CD4-positive, alpha-beta T cell (primary cell): ENCODE measurements around the gene TNIK. TPM values are rescaled to one million over a fixed set of nuclear protein-coding genes. Genes with fewer than 3 reads are reported as not detected.

Experiments
- ATAC-seq: fragments of 200-7000 bp; cut with Tn5 transposase; one replicate; pipeline ENCODE4 v1.10.0; 2022; ENCODE audit warnings: mild to moderate bottlenecking; ENCODE audit not compliant: poor library complexity
- CTCF ChIA-PET: fragments of 350-600 bp; sonication (Branson Sonifier 250); formaldehyde crosslinking; loops from one replicate; lab custom pipeline; 2021; ENCODE audit warnings: antibody characterized with exemption, inconsistent platforms; lab: Charles Lee
- POLR2A ChIA-PET: fragments of 350-600 bp; sonication (Branson Sonifier 250); formaldehyde crosslinking; loops from one replicate; lab custom pipeline; 2021; ENCODE audit warnings: antibody characterized with exemption, inconsistent platforms; lab: Charles Lee
- DNase-seq, 14 experiments: peaks; one replicate each; pipeline ENCODE4 v3.0.0-alpha.2; 2013 to 2020; ENCODE audit warnings: mixed read lengths in 2 of 14
- H3K27ac ChIP-seq, 2 donors: one replicate each; pipeline versions ENCODE4 v1.5.1 to v1.7.0; 2013; ENCODE audit warnings: low read length in 2 of 2, low read depth in 1 of 2, mild to moderate bottlenecking in 1 of 2
- H3K27me3 ChIP-seq, 2 experiments: 1 replicate in 1 of 2; 2 replicates in 1 of 2; pipeline versions ENCODE4 v1.6.1 to v1.7.0; 2013; ENCODE audit warnings: low read length in 2 of 2, control low read depth in 1 of 2, mild to moderate bottlenecking in 1 of 2, moderate library complexity in 1 of 2; ENCODE audit not compliant: insufficient read depth in 2 of 2, control insufficient read depth in 1 of 2
- H3K36me3 ChIP-seq: one replicate; pipeline ENCODE4 v1.6.1; 2013; ENCODE audit warnings: low read length, control low read depth; ENCODE audit not compliant: insufficient read depth
- H3K4me1 ChIP-seq: one replicate; pipeline ENCODE4 v1.6.1; 2013; ENCODE audit warnings: low read length, control low read depth; ENCODE audit not compliant: insufficient read depth
- H3K4me3 ChIP-seq: one replicate; pipeline ENCODE4 v1.5.1; 2013; ENCODE audit warnings: mild to moderate bottlenecking, low read length, moderate library complexity
- H3K9me3 ChIP-seq, 2 experiments: 1 replicate in 1 of 2; 2 replicates in 1 of 2; pipeline versions ENCODE4 v1.6.1 to v1.7.0; 2013; ENCODE audit warnings: low read length in 2 of 2, mild to moderate bottlenecking in 2 of 2, control low read depth in 1 of 2, moderate library complexity in 1 of 2; ENCODE audit not compliant: control insufficient read depth in 1 of 2, insufficient read depth in 1 of 2
- H3K27ac Mint-ChIP-seq: one replicate; pipeline ENCODE4 v1.8.0; 2020; ENCODE audit warnings: mixed read lengths
- H3K27me3 Mint-ChIP-seq: one replicate; pipeline ENCODE4 v1.8.0; 2021; ENCODE audit warnings: mixed read lengths
- H3K36me3 Mint-ChIP-seq: one replicate; pipeline ENCODE4 v1.8.0; 2021; ENCODE audit warnings: low read depth, mixed read lengths
- H3K4me1 Mint-ChIP-seq: one replicate; pipeline ENCODE4 v1.8.0; 2021; ENCODE audit warnings: low read depth, mixed read lengths
- H3K4me3 Mint-ChIP-seq: one replicate; pipeline ENCODE4 v1.8.0; 2020; ENCODE audit warnings: mild to moderate bottlenecking, mixed read lengths
- H3K9me3 Mint-ChIP-seq: one replicate; pipeline ENCODE4 v1.8.0; 2020; ENCODE audit warnings: mixed read lengths
- CTCF ChIP-seq: fragments of 200-600 bp; IDR thresholded peaks from one replicate; pipeline ENCODE4 v1.8.0; 2022; ENCODE audit warnings: antibody characterized with exemption, mild to moderate bottlenecking
- intact Hi-C, 2 experiments: fragments of 100-400 bp; cut with DNase I in 1 of 2; cut with micrococcal nuclease in 1 of 2; formaldehyde crosslinking; loops; one replicate each; pipeline versions ENCODE4 v1.15.1 to v1.9.0; 2023 to 2025; cut with DNase I, micrococcal nuclease
- total RNA-seq, 174 experiments: library from RNA in 2 of 174; stranded (reverse) in 2 of 174; gene quantifications; one replicate each; pipeline ENCODE4 v1.2.3 and lab custom pipeline; 2021 to 2026

Gene TNIK
- total RNA-seq, 2 experiments from 2014 or later = 71.0 to 78.3 TPM

GRCh38 chr3:171336406-171336805 lies 123.8 kb downstream of the TNIK start:
- no peak overlapping the region for H3K4me3 Mint-ChIP-seq
- CTCF ChIA-PET = no interaction called here
- no peaks in the 10 kb centered on the region for H3K27me3 ChIP-seq
- DNase-seq = no peak
- no peak for TF ChIP-seq CTCF
- H3K4me1 ChIP-seq = no peaks in the 10 kb centered on the region
- H3K27ac ChIP-seq = no peak overlapping the region
- intact Hi-C loops = no loop called here
- no peaks in the 10 kb centered on the region for H3K9me3 ChIP-seq
- no peaks in the 10 kb centered on the region for H3K9me3 Mint-ChIP-seq
- no peaks in the 10 kb centered on the region for H3K27me3 Mint-ChIP-seq
- H3K36me3 ChIP-seq = peaks cover 4% of the 10 kb centered on the region
- H3K4me1 Mint-ChIP-seq = peaks cover 60% of the 10 kb centered on the region
- peaks cover 16% of the 10 kb centered on the region for H3K36me3 Mint-ChIP-seq
- no peak overlapping the region for H3K4me3 ChIP-seq
- H3K27ac Mint-ChIP-seq = no peak overlapping the region
- no peak for ATAC-seq
- POLR2A ChIA-PET = no interaction called here

GRCh38 chr3:171335559-171335958 lies 124.6 kb downstream of the TNIK start:
- intact Hi-C loops = no loop called here
- no peak overlapping the region for H3K4me3 ChIP-seq
- Mint-ChIP-seq H3K4me3 (no peak overlapping the region), H3K9me3 (no peaks in the 10 kb centered on the region), H3K27ac (no peak overlapping the region), H3K4me1 (peaks cover 68% of the 10 kb centered on the region), H3K27me3 (no peaks in the 10 kb centered on the region), H3K36me3 (peaks cover 16% of the 10 kb centered on the region)
- H3K36me3 ChIP-seq = peaks cover 4% of the 10 kb centered on the region
- ChIA-PET POLR2A (interaction anchor here (0.6 kb wide), 1 partner anchor 27 kb away, joined by 3 read pairs; no protein-coding TSS in a partner anchor), CTCF (no interaction called here)
- H3K27me3 ChIP-seq = no peaks in the 10 kb centered on the region
- TF ChIP-seq CTCF = no peak
- H3K4me1 ChIP-seq = no peaks in the 10 kb centered on the region
- no peaks in the 10 kb centered on the region for H3K9me3 ChIP-seq
- DNase-seq (no peak), ATAC-seq (no peak)
- H3K27ac ChIP-seq = no peak overlapping the region

DNA sequence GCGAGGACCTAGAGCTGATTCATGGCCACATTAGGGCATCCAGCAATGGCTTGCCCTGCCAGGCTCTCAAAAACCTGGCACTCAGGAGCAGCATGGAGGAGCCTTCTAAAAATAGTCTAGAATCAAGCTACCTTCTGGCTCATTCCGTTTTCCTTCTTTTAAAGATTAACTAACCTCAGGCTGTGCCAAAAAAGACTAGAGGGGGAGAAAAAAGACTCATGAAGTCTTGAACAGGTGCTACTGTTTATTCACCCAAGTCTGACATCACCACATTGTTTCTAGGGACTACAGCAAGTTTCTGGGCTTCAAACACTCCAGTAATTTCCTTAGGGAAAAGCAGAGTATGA lies 125.8 kb downstream of the TNIK start:
- TF ChIP-seq CTCF = no peak
- H3K4me3 ChIP-seq = no peak overlapping the region
- DNase-seq = no peak
- no peaks in the 10 kb centered on the region for H3K27me3 Mint-ChIP-seq
- no peak overlapping the region for H3K4me3 Mint-ChIP-seq
- H3K27ac ChIP-seq = no peak overlapping the region
- no peaks in the 10 kb centered on the region for H3K4me1 ChIP-seq
- no peak overlapping the region for H3K27ac Mint-ChIP-seq
- ATAC-seq = no peak
- H3K36me3 ChIP-seq = peaks cover 4% of the 10 kb centered on the region
- H3K27me3 ChIP-seq = no peaks in the 10 kb centered on the region
- intact Hi-C loops = no loop called here
- peaks cover 75% of the 10 kb centered on the region for H3K4me1 Mint-ChIP-seq
- peaks cover 15% of the 10 kb centered on the region for H3K36me3 Mint-ChIP-seq
- CTCF ChIA-PET = interaction anchor here (0.7 kb wide), 1 partner anchor 208 kb away, joined by 3 read pairs; no protein-coding TSS in a partner anchor
- no peaks in the 10 kb centered on the region for H3K9me3 Mint-ChIP-seq
- H3K9me3 ChIP-seq = no peaks in the 10 kb centered on the region
- POLR2A ChIA-PET = interaction anchor here (0.6 kb wide), 1 partner anchor 127 kb away, joined by 3 read pairs; no protein-coding TSS in a partner anchor
